Skeletal muscle satellite cell (primary cell): ENCODE data around the gene CSTPP1.
"Not testable (repeated sequence)": the region's sequence is repeated elsewhere in the genome, so short reads cannot be mapped to it uniquely, and the experiment has no call there.

Experiments
- H3K27me3 ChIP-seq: 2 replicates; pipeline ENCODE4 v1.7.0; 2013; ENCODE audit warnings: low read length; ENCODE audit not compliant: control insufficient read depth, insufficient read depth
- H3K36me3 ChIP-seq: 2 replicates; pipeline ENCODE4 v1.7.0; 2013; ENCODE audit warnings: mild to moderate bottlenecking, control low read depth, low read length; ENCODE audit not compliant: insufficient read depth
- H3K4me1 ChIP-seq: 2 replicates; pipeline ENCODE4 v1.7.0; 2013; ENCODE audit warnings: low read length; ENCODE audit not compliant: control insufficient read depth, insufficient read depth
- H3K4me2 ChIP-seq: 2 replicates; pipeline ENCODE4 v1.7.0; 2013; ENCODE audit warnings: mild to moderate bottlenecking, low read length
- H3K4me3 ChIP-seq: 2 replicates; pipeline ENCODE4 v1.7.0; 2013; ENCODE audit warnings: low read length
- H3K9ac ChIP-seq: 2 replicates; pipeline ENCODE4 v1.7.0; 2013; ENCODE audit warnings: mild to moderate bottlenecking, low read depth, low read length, moderate library complexity
- H3K9me3 ChIP-seq: replicated peaks from 2 replicates; pipeline ENCODE4 v1.7.0; 2013; ENCODE audit warnings: mild to moderate bottlenecking, control low read depth, low read length

The CSTPP1 gene

DNA sequence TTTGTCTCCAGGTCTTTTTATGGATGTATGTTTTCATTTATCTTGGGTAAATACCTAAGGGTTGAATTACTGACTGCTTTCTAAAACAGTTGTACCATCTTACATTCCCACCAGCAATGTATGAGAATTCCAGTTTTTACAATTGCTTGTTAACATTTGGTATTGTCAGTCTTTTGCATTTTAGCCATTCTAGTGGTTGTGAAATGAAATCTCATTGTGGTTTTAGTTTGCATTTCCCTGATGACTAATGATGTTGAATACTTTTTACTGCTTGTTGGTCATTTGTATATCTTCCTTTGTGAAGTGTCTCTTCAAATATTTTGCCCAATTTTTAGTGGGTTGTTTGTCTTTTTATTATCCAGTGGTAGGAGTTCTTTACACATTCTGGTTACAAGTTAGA is 147.4 kb downstream of the CSTPP1 start:
- H3K36me3 ChIP-seq, result no peaks in the 10 kb centered on the region
- H3K27me3 ChIP-seq, result no peaks in the 10 kb centered on the region
- H3K4me2 ChIP-seq, result no peak overlapping the region
- H3K4me1 ChIP-seq, result peaks cover 4% of the 10 kb centered on the region
- no peak overlapping the region for H3K4me3 ChIP-seq
- peaks cover 5% of the 10 kb centered on the region for H3K9me3 ChIP-seq
- no peak overlapping the region for H3K9ac ChIP-seq

DNA sequence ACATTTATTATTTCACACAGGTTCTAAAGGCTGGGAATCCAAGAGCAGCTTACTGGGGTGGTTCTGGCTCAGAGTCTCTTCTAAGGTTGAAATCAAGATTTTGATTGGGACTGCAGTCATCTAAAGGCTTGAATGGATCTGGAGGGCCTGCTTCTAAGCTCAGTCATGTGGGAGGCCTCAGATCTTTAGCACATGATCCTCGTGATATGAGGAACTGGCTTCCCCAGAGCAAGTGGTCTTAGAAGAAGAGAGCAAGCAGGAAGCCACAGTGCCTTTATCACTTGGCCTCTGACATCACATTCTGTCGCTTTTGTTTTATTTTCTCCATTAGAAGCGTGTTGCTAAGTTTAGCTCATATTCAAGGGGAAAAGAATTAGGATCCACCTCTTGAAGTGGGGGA is 151.2 kb downstream of the CSTPP1 start:
- H3K9ac ChIP-seq, result no peak overlapping the region
- H3K27me3 ChIP-seq, result no peaks in the 10 kb centered on the region
- no peak overlapping the region for H3K4me3 ChIP-seq
- no peak overlapping the region for H3K4me2 ChIP-seq
- peaks cover 5% of the 10 kb centered on the region for H3K9me3 ChIP-seq
- no peaks in the 10 kb centered on the region for H3K36me3 ChIP-seq
- H3K4me1 ChIP-seq, result peaks cover 4% of the 10 kb centered on the region

DNA sequence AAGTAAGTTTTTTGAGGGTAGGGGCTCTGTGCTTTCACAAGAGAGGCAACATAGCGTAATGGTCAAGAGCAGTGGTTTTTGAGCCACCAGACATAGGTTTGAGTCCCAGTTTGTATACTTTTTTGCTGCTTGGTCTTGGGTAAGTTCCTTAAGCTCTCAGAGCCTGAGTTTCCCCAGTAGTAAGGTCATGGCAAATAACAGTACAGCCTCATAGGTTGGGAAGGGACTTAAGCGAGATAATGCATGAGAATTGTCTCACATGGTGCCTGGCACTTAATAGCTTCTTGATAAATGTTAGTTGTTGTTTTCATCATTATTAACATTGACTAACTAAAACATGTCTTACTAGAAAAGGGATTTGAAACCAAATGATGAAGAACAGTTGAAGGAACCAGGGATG is 157.0 kb downstream of the CSTPP1 start:
- Histone ChIP-seq H3K36me3 (no peaks in the 10 kb centered on the region), H3K4me2 (no peak overlapping the region), H3K9me3 (no peaks in the 10 kb centered on the region), H3K4me3 (no peak overlapping the region), H3K9ac (no peak overlapping the region), H3K27me3 (no peaks in the 10 kb centered on the region), H3K4me1 (no peaks in the 10 kb centered on the region)

DNA sequence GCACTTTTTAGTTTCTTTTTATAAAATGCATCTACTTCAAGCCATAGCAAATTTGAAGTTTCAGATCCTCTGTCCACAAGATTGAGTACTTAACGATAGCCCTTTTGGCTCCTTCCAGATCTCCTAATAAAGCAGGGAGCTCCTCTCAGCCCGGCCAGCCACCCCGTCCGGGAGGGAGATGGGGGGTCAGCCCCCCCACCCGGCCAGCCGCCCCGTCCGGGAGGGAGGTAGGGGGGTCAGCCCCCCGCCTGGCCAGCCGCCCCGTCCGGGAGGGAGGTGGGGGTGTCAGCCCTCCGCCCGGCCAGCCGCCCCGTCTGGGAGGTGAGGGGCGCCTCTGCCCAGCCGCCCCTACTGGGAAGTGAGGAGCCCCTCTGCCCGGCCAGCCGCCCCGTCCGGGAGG is 160.3 kb downstream of the CSTPP1 start:
- H3K4me2 ChIP-seq, H3K4me3 ChIP-seq, H3K9me3 ChIP-seq, H3K27me3 ChIP-seq, H3K36me3 ChIP-seq, H3K9ac ChIP-seq, H3K4me1 ChIP-seq: not testable (repeated sequence)

DNA sequence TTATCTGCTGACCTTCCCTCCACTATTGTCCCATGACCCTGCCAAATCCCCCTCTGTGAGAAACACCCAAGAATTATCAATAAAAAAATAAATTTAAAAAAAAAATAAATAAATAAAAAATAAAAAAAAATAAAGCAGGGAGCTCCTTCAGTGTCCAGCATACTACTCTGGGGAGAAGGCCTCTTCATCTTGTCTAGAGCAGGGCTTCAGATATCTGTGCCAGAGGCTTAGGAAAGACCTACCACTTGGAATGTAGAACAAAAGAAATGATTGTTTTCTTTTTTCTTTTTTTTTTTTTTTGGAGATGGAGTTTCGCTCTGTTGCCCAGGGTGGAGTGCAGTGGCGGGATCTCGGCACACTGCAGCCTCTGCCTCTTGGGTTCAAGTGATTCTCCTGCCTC is 161.7 kb downstream of the CSTPP1 start:
- H3K36me3 ChIP-seq, H3K4me2 ChIP-seq, H3K9me3 ChIP-seq, H3K27me3 ChIP-seq, H3K9ac ChIP-seq, H3K4me3 ChIP-seq, H3K4me1 ChIP-seq: not testable (repeated sequence)

DNA sequence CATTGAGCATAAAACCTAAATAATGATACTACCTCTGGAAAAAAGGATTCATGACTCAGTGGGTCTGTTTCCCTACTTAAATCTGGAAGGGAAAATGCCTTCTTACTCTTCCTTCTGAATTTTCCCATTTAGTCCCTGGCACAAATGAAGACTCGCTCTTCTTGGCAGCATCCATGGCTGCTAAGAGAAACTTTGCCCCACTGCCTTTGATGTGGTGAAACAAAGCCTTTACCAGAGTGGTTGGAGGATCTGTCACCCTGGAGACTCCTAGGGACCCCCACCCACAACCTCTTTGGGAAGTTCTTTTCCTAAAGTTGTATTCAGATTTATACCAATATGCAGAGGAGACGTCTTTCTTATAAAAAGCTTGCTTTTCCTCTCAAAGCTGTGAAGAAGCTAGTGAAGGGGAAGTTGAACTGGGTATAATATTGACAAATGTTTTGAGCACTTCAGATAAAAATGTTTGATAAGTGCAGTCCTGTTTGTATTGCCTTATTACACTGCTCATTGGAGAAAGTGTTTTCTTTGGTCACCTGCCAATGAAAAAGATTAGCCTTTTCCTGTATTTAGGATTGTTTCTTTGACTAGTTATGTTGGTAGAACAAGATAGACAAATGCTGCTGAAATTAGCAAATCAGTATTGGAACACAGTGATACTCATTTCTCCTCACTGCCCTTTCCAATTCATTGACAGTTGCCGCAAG is 162.8 kb downstream of the CSTPP1 start:
- Histone ChIP-seq H3K27me3 (no peaks in the 10 kb centered on the region), H3K9ac (no peak overlapping the region), H3K4me1 (peaks cover 11% of the 10 kb centered on the region), H3K4me2 (no peak overlapping the region), H3K36me3 (no peaks in the 10 kb centered on the region), H3K4me3 (no peak overlapping the region), H3K9me3 (no peaks in the 10 kb centered on the region)

DNA sequence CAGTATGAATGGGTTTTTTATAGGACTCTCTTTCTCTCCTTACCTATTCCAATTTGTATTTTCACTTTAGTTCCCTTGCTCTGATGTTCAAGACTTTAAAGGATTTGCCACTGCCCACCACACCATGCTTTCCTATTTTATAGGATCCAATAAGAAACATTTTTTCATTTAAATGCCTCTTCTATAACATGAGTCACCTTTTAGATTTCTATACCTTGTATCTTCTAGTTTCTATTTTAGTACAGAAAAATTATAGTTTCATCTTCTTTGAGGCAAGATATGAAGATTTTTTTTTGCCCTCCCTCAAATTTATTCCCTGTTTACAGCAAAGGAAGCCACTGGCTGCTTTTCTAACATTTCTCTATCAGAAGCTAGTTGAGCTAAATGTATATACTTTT is 163.4 kb downstream of the CSTPP1 start:
- Histone ChIP-seq H3K27me3 (no peaks in the 10 kb centered on the region), H3K4me1 (peaks cover 16% of the 10 kb centered on the region), H3K36me3 (no peaks in the 10 kb centered on the region), H3K4me2 (no peak overlapping the region), H3K9ac (no peak overlapping the region), H3K4me3 (no peak overlapping the region), H3K9me3 (no peaks in the 10 kb centered on the region)

DNA sequence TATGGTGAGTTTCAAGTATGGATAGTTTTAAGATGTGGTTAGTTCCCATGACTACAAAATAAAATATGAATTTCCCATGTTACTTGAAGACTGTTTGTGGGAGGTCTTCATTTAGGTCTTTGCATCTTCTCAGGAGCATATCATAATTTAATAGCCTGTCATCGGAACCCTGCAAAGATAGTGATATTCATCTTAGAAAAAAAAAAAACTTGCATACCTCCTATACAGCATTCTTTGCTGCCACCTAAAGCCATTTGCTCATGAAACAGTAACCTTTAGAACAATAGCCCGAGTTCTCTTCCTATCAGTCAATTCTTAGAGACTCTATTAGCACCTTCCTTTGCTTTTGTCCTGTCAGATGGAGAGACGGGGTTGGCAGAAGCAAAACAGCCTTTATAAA is 164.8 kb downstream of the CSTPP1 start:
- Histone ChIP-seq H3K36me3 (no peaks in the 10 kb centered on the region), H3K4me3 (no peak overlapping the region), H3K4me2 (no peak overlapping the region), H3K27me3 (no peaks in the 10 kb centered on the region), H3K9me3 (no peaks in the 10 kb centered on the region), H3K4me1 (peaks cover 17% of the 10 kb centered on the region), H3K9ac (no peak overlapping the region)

DNA sequence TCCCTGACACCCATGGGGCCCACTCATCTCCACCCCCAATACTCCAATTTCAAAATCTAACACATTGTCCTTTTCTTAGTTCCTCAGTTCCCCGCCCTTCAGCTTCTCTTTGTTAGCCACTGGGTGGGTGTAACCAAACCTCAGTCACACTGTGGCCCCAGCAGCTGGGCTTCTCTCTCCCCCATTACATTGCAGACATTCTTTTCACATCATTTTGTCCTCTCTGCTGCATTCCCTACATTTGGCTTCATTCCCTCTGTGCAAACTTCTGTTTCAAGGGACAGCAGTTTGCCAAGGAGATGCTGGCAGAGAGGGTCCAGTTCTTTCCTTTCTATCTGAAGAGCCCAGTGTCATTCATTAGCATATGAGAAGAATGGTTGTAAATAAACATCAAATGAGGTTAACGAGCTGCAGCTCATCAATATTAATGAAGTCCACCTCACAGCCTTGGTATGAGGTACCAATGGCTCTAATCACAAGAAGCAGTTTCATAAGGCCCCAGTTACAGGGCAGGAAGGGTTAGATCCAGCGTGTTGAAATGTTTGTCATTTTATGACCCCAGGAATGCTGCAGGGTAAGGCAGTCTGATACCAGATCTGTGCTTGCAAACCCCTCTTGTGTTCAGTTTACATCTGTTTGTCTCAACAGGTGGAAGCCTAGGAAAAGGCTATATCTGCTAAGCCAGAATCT is 167.8 kb downstream of the CSTPP1 start:
- H3K27me3 ChIP-seq, result no peaks in the 10 kb centered on the region
- no peak overlapping the region for H3K4me3 ChIP-seq
- H3K9ac ChIP-seq, result peak overlapping the region; percentile 20
- H3K9me3 ChIP-seq, result no peaks in the 10 kb centered on the region
- H3K4me2 ChIP-seq, result peak overlapping the region; percentile 24
- no peaks in the 10 kb centered on the region for H3K36me3 ChIP-seq
- H3K4me1 ChIP-seq, result peaks cover 16% of the 10 kb centered on the region

DNA sequence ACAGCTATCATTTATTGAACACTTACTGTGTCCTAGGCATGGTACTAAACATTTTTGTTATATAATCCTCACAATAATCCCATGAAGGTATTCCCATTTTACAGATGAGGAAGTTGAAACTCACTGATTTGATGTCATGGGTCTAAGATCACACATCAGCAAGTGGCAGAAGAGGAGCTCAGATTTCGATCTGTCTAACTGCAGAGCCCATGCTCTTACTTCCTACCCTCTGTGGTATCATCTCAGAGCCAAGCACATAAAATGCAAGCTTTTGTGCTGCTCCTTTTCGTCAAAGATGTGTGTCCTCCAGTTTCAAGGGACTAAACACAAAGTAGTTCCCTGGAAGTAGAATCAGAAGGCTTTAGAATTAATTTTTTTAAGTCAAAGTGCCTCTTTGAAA is 169.0 kb downstream of the CSTPP1 start:
- Histone ChIP-seq H3K27me3 (no peaks in the 10 kb centered on the region), H3K4me2 (no peak overlapping the region), H3K9me3 (no peaks in the 10 kb centered on the region), H3K9ac (no peak overlapping the region), H3K4me1 (peaks cover 12% of the 10 kb centered on the region), H3K36me3 (no peaks in the 10 kb centered on the region), H3K4me3 (no peak overlapping the region)

DNA sequence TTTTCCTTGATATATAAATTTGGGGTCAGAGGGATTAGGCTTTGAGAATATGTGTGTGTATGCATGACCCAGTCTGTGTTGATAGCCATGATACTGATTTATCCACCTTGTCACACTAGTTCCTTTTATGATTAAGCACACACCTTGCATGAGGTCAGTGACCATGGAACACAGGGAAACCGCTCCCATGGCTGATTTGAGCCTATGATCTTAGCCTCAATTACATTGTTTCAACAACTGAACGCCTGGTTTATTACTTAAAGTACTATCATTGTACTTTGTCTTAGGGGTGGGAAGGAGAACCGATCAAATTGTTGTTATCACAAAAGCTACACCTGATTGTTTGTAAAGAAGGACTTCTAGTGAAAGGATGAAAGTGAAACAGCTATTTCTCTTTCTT is 169.4 kb downstream of the CSTPP1 start:
- Histone ChIP-seq H3K9ac (no peak overlapping the region), H3K9me3 (no peaks in the 10 kb centered on the region), H3K4me1 (peaks cover 12% of the 10 kb centered on the region), H3K36me3 (no peaks in the 10 kb centered on the region), H3K4me2 (no peak overlapping the region), H3K27me3 (no peaks in the 10 kb centered on the region), H3K4me3 (no peak overlapping the region)

DNA sequence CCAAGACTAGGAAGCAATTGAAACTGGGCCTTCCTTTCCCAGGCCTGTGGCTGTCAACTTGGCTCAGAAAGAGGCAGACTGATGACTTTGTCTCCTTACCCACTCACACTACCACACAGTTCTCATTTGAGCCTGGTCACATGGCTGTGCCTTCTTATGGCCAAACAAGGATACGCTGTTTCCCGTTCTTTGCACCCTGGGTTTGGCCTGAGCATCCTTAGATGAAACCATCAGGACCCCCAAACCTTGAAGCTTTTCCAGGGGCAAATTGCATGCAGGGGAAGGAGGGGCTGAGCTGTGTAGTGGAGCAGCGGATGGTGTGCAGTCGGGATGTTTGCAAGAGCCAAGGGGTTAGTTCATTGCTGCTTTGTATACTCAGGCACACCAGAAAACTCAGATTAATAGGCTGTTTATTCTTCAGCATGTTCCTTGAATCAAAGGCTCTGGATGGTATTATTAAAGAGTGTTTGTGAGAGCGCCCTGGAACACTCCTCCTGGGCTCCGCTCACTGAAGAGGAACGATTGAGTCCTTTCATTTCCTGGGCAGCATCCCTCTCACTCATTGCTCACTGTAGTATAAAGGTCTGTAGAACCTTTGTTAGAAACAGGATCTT is 170.3 kb downstream of the CSTPP1 start:
- peaks cover 12% of the 10 kb centered on the region for H3K4me1 ChIP-seq
- H3K36me3 ChIP-seq, result no peaks in the 10 kb centered on the region
- H3K4me3 ChIP-seq, result no peak overlapping the region
- H3K9ac ChIP-seq, result no peak overlapping the region
- no peaks in the 10 kb centered on the region for H3K9me3 ChIP-seq
- H3K4me2 ChIP-seq, result no peak overlapping the region
- H3K27me3 ChIP-seq, result no peaks in the 10 kb centered on the region
